ENCODE measurements around the gene PTOV1.

- TF ChIP-seq, protein P1, sequence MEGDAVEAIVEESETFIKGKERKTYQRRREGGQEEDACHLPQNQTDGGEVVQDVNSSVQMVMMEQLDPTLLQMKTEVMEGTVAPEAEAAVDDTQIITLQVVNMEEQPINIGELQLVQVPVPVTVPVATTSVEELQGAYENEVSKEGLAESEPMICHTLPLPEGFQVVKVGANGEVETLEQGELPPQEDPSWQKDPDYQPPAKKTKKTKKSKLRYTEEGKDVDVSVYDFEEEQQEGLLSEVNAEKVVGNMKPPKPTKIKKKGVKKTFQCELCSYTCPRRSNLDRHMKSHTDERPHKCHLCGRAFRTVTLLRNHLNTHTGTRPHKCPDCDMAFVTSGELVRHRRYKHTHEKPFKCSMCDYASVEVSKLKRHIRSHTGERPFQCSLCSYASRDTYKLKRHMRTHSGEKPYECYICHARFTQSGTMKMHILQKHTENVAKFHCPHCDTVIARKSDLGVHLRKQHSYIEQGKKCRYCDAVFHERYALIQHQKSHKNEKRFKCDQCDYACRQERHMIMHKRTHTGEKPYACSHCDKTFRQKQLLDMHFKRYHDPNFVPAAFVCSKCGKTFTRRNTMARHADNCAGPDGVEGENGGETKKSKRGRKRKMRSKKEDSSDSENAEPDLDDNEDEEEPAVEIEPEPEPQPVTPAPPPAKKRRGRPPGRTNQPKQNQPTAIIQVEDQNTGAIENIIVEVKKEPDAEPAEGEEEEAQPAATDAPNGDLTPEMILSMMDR (IDR thresholded peaks at IDR 0.05; ENCODE audit: low read depth, low read length) = no peak
- TF ChIP-seq EZH2phosphoT487 (IDR thresholded peaks at IDR 0.05; ENCODE audit: low read depth) = no peak
These were observed 5.6 kb downstream of the PTOV1 start for GRCh38 chr19:49856574-49857021.

Measured in OCI-LY3 (cell line).